IMR-90 (cell line): ENCODE measurements around the gene DPP8. TPM values are rescaled to one million over a fixed set of nuclear protein-coding genes. Genes with fewer than 3 reads are reported as not detected.

ENCODE experiments used
- ATAC-seq: fragments of 200-7000 bp; cut with Tn5 transposase; 2 replicates; pipeline ENCODE4 v1.9.1; 2020; ENCODE audit warnings: low read depth, mild to moderate bottlenecking, moderate library complexity
- BruUV-seq: library from RNA; stranded (reverse); fragments of 400-500 nt; replicated peaks from 2 replicates; lab custom pipeline; 2021; lab: Mats Ljungman, UMichigan
- CTCF ChIA-PET: fragments of 300-600 bp; formaldehyde crosslinking; extraction: SDS; loops from one replicate; lab custom pipeline; 2021; ENCODE audit warnings: antibody characterized with exemption; lab: Yijun Ruan, JAX
- POLR2A ChIA-PET: fragments of 300-600 bp; sonication (Branson Sonifier 250); formaldehyde crosslinking; loops from one replicate; lab custom pipeline; 2022; ENCODE audit warnings: antibody characterized with exemption; ENCODE audit not compliant: unreplicated experiment; lab: Charles Lee
- DNase-seq: peaks from one replicate; pipeline ENCODE4 v3.0.0; 2013
- H2AFZ ChIP-seq: replicated peaks from 2 replicates; pipeline ENCODE3; 2013; ENCODE audit warnings: low read length, mild to moderate bottlenecking; ENCODE audit not compliant: poor library complexity
- H2AK5ac ChIP-seq: 2 replicates; pipeline ENCODE4 v1.6.1; 2013; ENCODE audit warnings: low read depth, low read length, inconsistent platforms
- H2AK9ac ChIP-seq: replicated peaks from 2 replicates; pipeline ENCODE3; 2013; ENCODE audit warnings: mild to moderate bottlenecking, low read depth, low read length, moderate library complexity; ENCODE audit not compliant: poor library complexity
- H2BK120ac ChIP-seq: 2 replicates; pipeline ENCODE4 v1.6.1; 2013; ENCODE audit warnings: low read depth, low read length, inconsistent platforms
- H2BK15ac ChIP-seq: 3 replicates; pipeline ENCODE4 v1.6.1; 2013; ENCODE audit warnings: low read depth, low read length, inconsistent platforms
- H2BK20ac ChIP-seq: 2 replicates; pipeline ENCODE4 v1.6.1; 2013; ENCODE audit warnings: low read depth, mild to moderate bottlenecking, inconsistent platforms, low read length, moderate library complexity
- H2BK5ac ChIP-seq: 2 replicates; pipeline ENCODE4 v1.6.1; 2013; ENCODE audit warnings: mild to moderate bottlenecking, low read depth, low read length, inconsistent platforms; ENCODE audit not compliant: poor library complexity, severe bottlenecking
- H3K14ac ChIP-seq: replicated peaks from 2 replicates; pipeline ENCODE4 v1.6.1; 2013; ENCODE audit warnings: low read depth, low read length, inconsistent platforms
- H3K18ac ChIP-seq: 2 replicates; pipeline ENCODE4 v1.6.1; 2013; ENCODE audit warnings: low read depth, low read length, control low read depth
- H3K23ac ChIP-seq: 2 replicates; pipeline ENCODE4 v1.6.1; 2013; ENCODE audit warnings: low read depth, low read length, inconsistent platforms
- H3K27ac ChIP-seq: 2 replicates; pipeline ENCODE4 v1.5.1; 2013; ENCODE audit warnings: mild to moderate bottlenecking, control low read depth, low read length; ENCODE audit not compliant: insufficient read depth
- H3K27me3 ChIP-seq: 2 replicates; pipeline ENCODE4 v1.6.1; 2013; ENCODE audit warnings: low read length; ENCODE audit not compliant: control insufficient read depth, insufficient read depth
- H3K36me3 ChIP-seq: 2 replicates; pipeline ENCODE4 v1.6.1; 2013; ENCODE audit warnings: low read length, mixed read lengths; ENCODE audit not compliant: control insufficient read depth, insufficient read depth
- H3K4ac ChIP-seq: 2 replicates; pipeline ENCODE4 v1.6.1; 2013; ENCODE audit warnings: low read depth, low read length, inconsistent platforms
- H3K4me1 ChIP-seq: 2 replicates; pipeline ENCODE4 v1.6.1; 2013; ENCODE audit warnings: low read length, mixed read lengths; ENCODE audit not compliant: control insufficient read depth, insufficient read depth
- H3K4me2 ChIP-seq: 2 replicates; pipeline ENCODE4 v1.6.1; 2013; ENCODE audit warnings: low read depth, mild to moderate bottlenecking, control low read depth, low read length, moderate library complexity
- H3K4me3 ChIP-seq: 2 replicates; pipeline ENCODE4 v1.5.1; 2013; ENCODE audit warnings: low read depth, mild to moderate bottlenecking, control low read depth, low read length, moderate library complexity; ENCODE audit not compliant: insufficient read depth
- H3K56ac ChIP-seq: 2 replicates; pipeline ENCODE4 v1.6.1; 2013; ENCODE audit warnings: low read length, inconsistent platforms; ENCODE audit not compliant: insufficient read depth; ENCODE audit errors: extremely low read depth
- H3K79me1 ChIP-seq, 2 experiments: 2 replicates each; pipeline ENCODE4 v1.6.1; 2013; ENCODE audit warnings: low read length in 2 of 2, inconsistent platforms in 1 of 2, low read depth in 1 of 2
- H3K9ac ChIP-seq: 2 replicates; pipeline ENCODE4 v1.6.1; 2013; ENCODE audit warnings: low read depth, low read length, control low read depth
- H3K9me1 ChIP-seq: 2 replicates; pipeline ENCODE4 v1.6.1; 2013; ENCODE audit warnings: low read length, inconsistent platforms; ENCODE audit not compliant: insufficient read depth
- H3K9me3 ChIP-seq: 2 replicates; pipeline ENCODE4 v1.6.1; 2013; ENCODE audit warnings: low read length; ENCODE audit not compliant: control insufficient read depth, insufficient read depth
- H4K20me1 ChIP-seq: 2 replicates; pipeline ENCODE4 v1.6.1; 2013; ENCODE audit warnings: low read length, inconsistent platforms; ENCODE audit not compliant: insufficient read depth
- H4K5ac ChIP-seq: 2 replicates; pipeline ENCODE4 v1.6.1; 2013; ENCODE audit warnings: mild to moderate bottlenecking, low read depth, low read length, control low read depth
- H4K8ac ChIP-seq, 2 experiments: 2 replicates each; pipeline ENCODE4 v1.6.1; 2013; ENCODE audit warnings: low read depth in 2 of 2, low read length in 2 of 2, control low read depth in 1 of 2, inconsistent platforms in 1 of 2
- H4K91ac ChIP-seq: 2 replicates; pipeline ENCODE4 v1.6.1; 2013; ENCODE audit warnings: low read depth, low read length, inconsistent platforms; ENCODE audit not compliant: insufficient read depth
- CEBPB ChIP-seq: IDR thresholded peaks from 2 replicates; pipeline ENCODE4 v1.6.1; 2012; ENCODE audit warnings: low read depth, low read length, improper control_type of control experiment
- CHD1 ChIP-seq: IDR thresholded peaks from 2 replicates; pipeline ENCODE4 v1.6.1; 2012; ENCODE audit warnings: low read depth, low read length, improper control_type of control experiment
- MXI1 ChIP-seq: IDR thresholded peaks from 2 replicates; pipeline ENCODE4 v1.6.1; 2012; ENCODE audit warnings: low read depth, mild to moderate bottlenecking, low read length, moderate library complexity, borderline replicate concordance
- NFE2L2 ChIP-seq: fragments of 150-350 bp; IDR thresholded peaks from 2 replicates; pipeline ENCODE4 v1.6.1; 2016; ENCODE audit warnings: low read depth, mild to moderate bottlenecking, low read length
- POLR2A ChIP-seq: IDR thresholded peaks from 2 replicates; pipeline ENCODE4 v1.6.1; 2012; ENCODE audit warnings: mild to moderate bottlenecking, low read depth, low read length
- RCOR1 ChIP-seq: IDR thresholded peaks from 2 replicates; pipeline ENCODE4 v1.6.1; 2012; ENCODE audit warnings: mild to moderate bottlenecking, low read length, improper control_type of control experiment; ENCODE audit not compliant: insufficient replicate concordance
- RFX5 ChIP-seq: IDR thresholded peaks from 2 replicates; pipeline ENCODE4 v1.8.0; 2012; ENCODE audit warnings: low read depth, mild to moderate bottlenecking, low read length, moderate library complexity
- WGBS, 2 experiments: methylation state at CpG; one replicate each; pipeline versions ENCODE4 v1.1.5 to v1.1.7; 2013; ENCODE audit warnings: missing lambda C conversion rate in 2 of 2; ENCODE audit not compliant: insufficient read length in 1 of 2; ENCODE audit errors: extremely low coverage in 2 of 2; 5-methylcytosine and 5-hydroxymethylcytosine counted together
- dilution Hi-C: fragments of 300-500 bp; cut with HindIII; formaldehyde crosslinking; loops from one replicate; pipeline ENCODE4 v1.14.3; 2018; ENCODE audit warnings: low sequenced_read_pairs; ENCODE audit not compliant: unreplicated experiment
- in situ Hi-C: fragments of 300-500 bp; cut with MboI; formaldehyde crosslinking; loops from 3 replicates; pipeline ENCODE4 v1.14.3; 2019; ENCODE audit warnings: low sequenced_read_pairs, inconsistent platforms, mixed read lengths
- intact Hi-C: fragments of 100-400 bp; cut with micrococcal nuclease; formaldehyde crosslinking; loops from 2 replicates; pipeline ENCODE4 v1.10.0; 2022
- polyA plus RNA-seq, 3 experiments: library from polyadenylated mRNA; depleted of rRNA; stranded (reverse); fragments of >200 nt; gene quantifications; 2 replicates each; pipeline ENCODE4 v1.2.3, GENCODE V29; 2012; ENCODE audit warnings: low replicate concordance in 1 of 3
- total RNA-seq: library from RNA; depleted of rRNA; stranded (reverse); fragments of >200 nt; gene quantifications from 2 replicates; pipeline ENCODE4 v1.2.3, GENCODE V29; 2012
- TF ChIP-seq, protein P1 (sequence below): fragments of 150-350 bp; IDR thresholded peaks from 2 replicates; pipeline ENCODE4 v1.6.1; 2017; ENCODE audit warnings: mild to moderate bottlenecking, antibody characterized with exemption, low read length, low read depth
- TF ChIP-seq, protein P2 (sequence below): conservative IDR thresholded peaks from 2 replicates; pipeline ENCODE4 v1.5.1; 2012; ENCODE audit warnings: mild to moderate bottlenecking, low read depth, low read length, improper control_type of control experiment
- TF ChIP-seq, protein P3 (sequence below): fragments of 150-350 bp; IDR thresholded peaks from 2 replicates; pipeline ENCODE4 v1.6.1; 2016; ENCODE audit warnings: low read depth, mild to moderate bottlenecking, low read length, moderate library complexity, borderline replicate concordance

DPP8 gene
- total and polyA plus RNA-seq, 2 of the 4 experiments (the other 2 are of a cell fraction): 10.7 to 29.4 TPM

DNA sequence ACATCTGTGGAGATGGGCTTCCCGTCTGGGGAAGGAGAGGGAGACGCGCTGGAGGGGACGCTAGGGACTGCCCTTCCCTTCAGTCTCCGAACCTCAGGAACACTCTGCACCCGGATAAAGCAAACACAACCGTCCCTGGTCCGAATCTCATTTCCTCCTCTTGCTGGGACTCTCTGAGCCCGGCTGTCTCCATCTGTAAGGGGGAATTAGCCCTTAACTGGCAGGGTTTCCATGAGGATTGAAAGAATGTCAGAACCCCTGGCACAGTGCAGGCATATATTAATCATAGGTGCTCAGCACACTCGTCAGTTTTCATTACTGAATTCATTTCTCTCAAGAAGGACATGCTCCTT is 120.5 kb downstream of the DPP8 start:
- ATAC-seq: no peak
- dilution Hi-C loops: no loop called here
- Histone ChIP-seq H2BK120ac (no peak overlapping the region), H3K18ac (no peak overlapping the region), H3K23ac (no peak overlapping the region), H3K36me3 (no peaks in the 10 kb centered on the region), H4K91ac (no peak overlapping the region), H3K4me1 (no peaks in the 10 kb centered on the region), H2BK15ac (no peak overlapping the region), H3K79me1 (no peaks in the 10 kb centered on the region), H2AK5ac (no peak overlapping the region), H4K8ac (no peak overlapping the region), H3K56ac (no peak overlapping the region), H2AFZ (no peak overlapping the region), H2AK9ac (no peak overlapping the region), H3K9me1 (no peaks in the 10 kb centered on the region; the same call in 1 of the 2 replicates), H3K4me2 (no peak overlapping the region), H3K27me3 (peaks cover 34% of the 10 kb centered on the region; the same call in 1 of the 2 replicates), H3K4ac (no peak overlapping the region), H3K27ac (no peak overlapping the region), H3K9me3 (no peaks in the 10 kb centered on the region), H2BK5ac (no peak overlapping the region), H4K20me1 (no peaks in the 10 kb centered on the region), H4K5ac (no peak overlapping the region), H2BK20ac (no peak overlapping the region), H3K4me3 (no peak overlapping the region), H3K9ac (no peak overlapping the region), H3K14ac (no peak overlapping the region)
- WGBS, 2 experiments: no CpG with 5 or more reads among the region's 10 CpGs
- no peak for DNase-seq
- CTCF ChIA-PET: no interaction called here
- in situ Hi-C loops: no loop called here
- intact Hi-C loops: no loop called here
- BruUV-seq: no TSS peak
- TF ChIP-seq, protein P1, sequence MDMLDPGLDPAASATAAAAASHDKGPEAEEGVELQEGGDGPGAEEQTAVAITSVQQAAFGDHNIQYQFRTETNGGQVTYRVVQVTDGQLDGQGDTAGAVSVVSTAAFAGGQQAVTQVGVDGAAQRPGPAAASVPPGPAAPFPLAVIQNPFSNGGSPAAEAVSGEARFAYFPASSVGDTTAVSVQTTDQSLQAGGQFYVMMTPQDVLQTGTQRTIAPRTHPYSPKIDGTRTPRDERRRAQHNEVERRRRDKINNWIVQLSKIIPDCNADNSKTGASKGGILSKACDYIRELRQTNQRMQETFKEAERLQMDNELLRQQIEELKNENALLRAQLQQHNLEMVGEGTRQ: no peak
- TF ChIP-seq POLR2A (no peak), CHD1 (no peak), MXI1 (no peak), RFX5 (no peak), CEBPB (no peak), RCOR1 (no peak), NFE2L2 (no peak)
- TF ChIP-seq, protein P2, sequence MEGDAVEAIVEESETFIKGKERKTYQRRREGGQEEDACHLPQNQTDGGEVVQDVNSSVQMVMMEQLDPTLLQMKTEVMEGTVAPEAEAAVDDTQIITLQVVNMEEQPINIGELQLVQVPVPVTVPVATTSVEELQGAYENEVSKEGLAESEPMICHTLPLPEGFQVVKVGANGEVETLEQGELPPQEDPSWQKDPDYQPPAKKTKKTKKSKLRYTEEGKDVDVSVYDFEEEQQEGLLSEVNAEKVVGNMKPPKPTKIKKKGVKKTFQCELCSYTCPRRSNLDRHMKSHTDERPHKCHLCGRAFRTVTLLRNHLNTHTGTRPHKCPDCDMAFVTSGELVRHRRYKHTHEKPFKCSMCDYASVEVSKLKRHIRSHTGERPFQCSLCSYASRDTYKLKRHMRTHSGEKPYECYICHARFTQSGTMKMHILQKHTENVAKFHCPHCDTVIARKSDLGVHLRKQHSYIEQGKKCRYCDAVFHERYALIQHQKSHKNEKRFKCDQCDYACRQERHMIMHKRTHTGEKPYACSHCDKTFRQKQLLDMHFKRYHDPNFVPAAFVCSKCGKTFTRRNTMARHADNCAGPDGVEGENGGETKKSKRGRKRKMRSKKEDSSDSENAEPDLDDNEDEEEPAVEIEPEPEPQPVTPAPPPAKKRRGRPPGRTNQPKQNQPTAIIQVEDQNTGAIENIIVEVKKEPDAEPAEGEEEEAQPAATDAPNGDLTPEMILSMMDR: no peak
- TF ChIP-seq, protein P3, sequence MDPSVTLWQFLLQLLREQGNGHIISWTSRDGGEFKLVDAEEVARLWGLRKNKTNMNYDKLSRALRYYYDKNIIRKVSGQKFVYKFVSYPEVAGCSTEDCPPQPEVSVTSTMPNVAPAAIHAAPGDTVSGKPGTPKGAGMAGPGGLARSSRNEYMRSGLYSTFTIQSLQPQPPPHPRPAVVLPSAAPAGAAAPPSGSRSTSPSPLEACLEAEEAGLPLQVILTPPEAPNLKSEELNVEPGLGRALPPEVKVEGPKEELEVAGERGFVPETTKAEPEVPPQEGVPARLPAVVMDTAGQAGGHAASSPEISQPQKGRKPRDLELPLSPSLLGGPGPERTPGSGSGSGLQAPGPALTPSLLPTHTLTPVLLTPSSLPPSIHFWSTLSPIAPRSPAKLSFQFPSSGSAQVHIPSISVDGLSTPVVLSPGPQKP: no peak
- POLR2A ChIA-PET: no interaction called here
